ENCODE measurements around the gene SLC26A2. TPM values are rescaled to one million over a fixed set of nuclear protein-coding genes. Genes with fewer than 3 reads are reported as not detected.

SLC26A2 gene
- total and polyA plus RNA-seq, 2 of the 8 experiments (the other 6 are each of a cell fraction or from before 2014, with no cell fraction given) = 3.7 to 11.4 TPM

- no peaks in the 10 kb centered on the region for H3K36me3 ChIP-seq (ENCODE audit: control insufficient read depth in 2 of 4, insufficient read depth in 4 of 4, low read length in 3 of 4)
- H3K27me3 ChIP-seq (replicated peaks in 1 of 4; ENCODE audit: control insufficient read depth in 3 of 4, extremely low read depth in 1 of 4, insufficient read depth in 3 of 4, low read length in 3 of 4) = peaks cover 0 to 5% (median under 1%) of the 10 kb centered on the region in 4 experiments; a peak in 3 of 7 replicates
- no peak overlapping the region for H4K91ac ChIP-seq (replicated peaks; ENCODE audit: insufficient read length, low read length)
- FAIRE-seq (no peak), DNase-seq (ENCODE audit: low read depth in 1 of 2, low spot score in 2 of 2) (no peak)
- H3K56ac ChIP-seq (replicated peaks; ENCODE audit: insufficient read length, low read depth, low read length) = no peak overlapping the region
- H4K20me1 ChIP-seq (replicated peaks in 1 of 2; ENCODE audit: control insufficient read depth in 1 of 2, insufficient read depth in 2 of 2, low read length in 2 of 2) = no peaks in the 10 kb centered on the region
- ChIA-PET POLR2A (ENCODE audit: partially characterized antibody) (no interaction called here), CTCF (ENCODE audit: partially characterized antibody) (interaction anchor here (3.1 to 6.8 kb wide), 2 partner anchors 22 to 34 kb away, joined by 14 to 80 read pairs; no protein-coding TSS in a partner anchor)
- H3K14ac ChIP-seq (ENCODE audit: insufficient read length) = no peak overlapping the region
- no peak overlapping the region for H2BK15ac ChIP-seq (ENCODE audit: low read length)
- no peaks in the 10 kb centered on the region for H3K79me2 ChIP-seq (ENCODE audit: control insufficient read depth in 1 of 2, insufficient read depth in 2 of 2, low read length in 2 of 2)
- H3K9ac ChIP-seq (replicated peaks in 1 of 4; ENCODE audit: extremely low read depth in 1 of 4, low read depth in 3 of 4, low read length in 3 of 4) = no peak overlapping the region
- H3K4me2 ChIP-seq (ENCODE audit: insufficient read depth in 1 of 2, low read depth in 2 of 2, low read length in 2 of 2) = no peak overlapping the region
- no peak overlapping the region for H2AK5ac ChIP-seq (ENCODE audit: low read depth, low read length)
- H3K9me3 ChIP-seq (ENCODE audit: insufficient read depth in 2 of 2, low read depth in 1 of 2, low read length in 1 of 2) = no peaks in the 10 kb centered on the region
- H2BK120ac ChIP-seq (replicated peaks; ENCODE audit: low read depth, low read length) = no peak overlapping the region
- no peak overlapping the region for H3K4ac ChIP-seq (replicated peaks; ENCODE audit: insufficient read length, low read depth, low read length)
- H3K27ac ChIP-seq (ENCODE audit: low read depth, low read length) = no peak overlapping the region
- no peak overlapping the region for H4K8ac ChIP-seq (ENCODE audit: extremely low read depth, insufficient read depth, low read length)
- no peak for TF ChIP-seq SIN3A (conservative IDR thresholded peaks at IDR 0.05 in 1 of 2, IDR thresholded peaks at IDR 0.05 in 1 of 2; ENCODE audit: low read depth in 1 of 2, low read length in 2 of 2)
- no peak for TF ChIP-seq KDM5A (IDR thresholded peaks at IDR 0.05; ENCODE audit: low read length)
- TF ChIP-seq SRF (IDR thresholded peaks at IDR 0.05; ENCODE audit: low read depth, low read length) = no peak
- H3K79me1 ChIP-seq (ENCODE audit: low read depth, low read length) = no peaks in the 10 kb centered on the region
- H3K4me1 ChIP-seq (replicated peaks in 1 of 4; ENCODE audit: control insufficient read depth in 3 of 4, insufficient read depth in 4 of 4, low read length in 3 of 4) = peaks cover 0 to 8% (median 5%) of the 10 kb centered on the region in 4 experiments; a peak in 4 of 7 replicates
- no peak overlapping the region for H2BK20ac ChIP-seq (ENCODE audit: low read length)
- H4K5ac ChIP-seq (ENCODE audit: insufficient read length, low read depth, low read length) = no peak overlapping the region
- no peak overlapping the region for H3K23ac ChIP-seq (ENCODE audit: insufficient read length)
- no peak overlapping the region for H2BK12ac ChIP-seq (ENCODE audit: low read depth, low read length)
- peaks cover 9% of the 10 kb centered on the region for H3K23me2 ChIP-seq (ENCODE audit: low read depth, low read length)
- no peak overlapping the region for H3K18ac ChIP-seq (ENCODE audit: extremely low read depth, low read length)
- 72% methylated on average over 5 of the region's 5 CpGs; no CpG with 5 or more reads in 1 of the 2 experiments for WGBS, 2 experiments (ENCODE audit: extremely low coverage in 1 of 2, insufficient coverage in 1 of 2, insufficient read length in 1 of 2, insufficient replicate concordance in 2 of 2, low coverage in 1 of 2, low lambda C conversion rate in 2 of 2, missing lambda C conversion rate in 1 of 2)
- H2BK5ac ChIP-seq (ENCODE audit: low read depth, low read length) = no peak overlapping the region
- no peak overlapping the region for H3K4me3 ChIP-seq (ENCODE audit: extremely low read depth in 1 of 4, insufficient read depth in 2 of 4, low read depth in 3 of 4, low read length in 4 of 4)
- no peak overlapping the region for H2AFZ ChIP-seq (ENCODE audit: low read length)
Observed at GRCh38 chr5:149956685-149957084, 3.9 kb upstream of the SLC26A2 start.
